KOPT-K1 (cell line): ENCODE data around the gene CAPZB.

Source experiments
- H3K27ac ChIP-seq: fragments of 200-600 bp; sonication (generic); 2 replicates; pipeline ENCODE4 v1.5.1; 2016; ENCODE audit warnings: antibody characterized with exemption, mild to moderate bottlenecking, low read depth, low read length; ENCODE audit not compliant: poor library complexity, severe bottlenecking
- H3K36me3 ChIP-seq: fragments of 200-600 bp; sonication (generic); 2 replicates; pipeline ENCODE4 v1.5.1; 2017; ENCODE audit warnings: antibody characterized with exemption, mild to moderate bottlenecking, low read length, moderate library complexity; ENCODE audit not compliant: insufficient read depth
- H3K9me3 ChIP-seq: fragments of 200-600 bp; sonication (generic); 2 replicates; pipeline ENCODE4 v1.5.1; 2017; ENCODE audit warnings: antibody characterized with exemption, low read length, mild to moderate bottlenecking; ENCODE audit not compliant: insufficient read depth, poor library complexity, severe bottlenecking

CAPZB gene

DNA sequence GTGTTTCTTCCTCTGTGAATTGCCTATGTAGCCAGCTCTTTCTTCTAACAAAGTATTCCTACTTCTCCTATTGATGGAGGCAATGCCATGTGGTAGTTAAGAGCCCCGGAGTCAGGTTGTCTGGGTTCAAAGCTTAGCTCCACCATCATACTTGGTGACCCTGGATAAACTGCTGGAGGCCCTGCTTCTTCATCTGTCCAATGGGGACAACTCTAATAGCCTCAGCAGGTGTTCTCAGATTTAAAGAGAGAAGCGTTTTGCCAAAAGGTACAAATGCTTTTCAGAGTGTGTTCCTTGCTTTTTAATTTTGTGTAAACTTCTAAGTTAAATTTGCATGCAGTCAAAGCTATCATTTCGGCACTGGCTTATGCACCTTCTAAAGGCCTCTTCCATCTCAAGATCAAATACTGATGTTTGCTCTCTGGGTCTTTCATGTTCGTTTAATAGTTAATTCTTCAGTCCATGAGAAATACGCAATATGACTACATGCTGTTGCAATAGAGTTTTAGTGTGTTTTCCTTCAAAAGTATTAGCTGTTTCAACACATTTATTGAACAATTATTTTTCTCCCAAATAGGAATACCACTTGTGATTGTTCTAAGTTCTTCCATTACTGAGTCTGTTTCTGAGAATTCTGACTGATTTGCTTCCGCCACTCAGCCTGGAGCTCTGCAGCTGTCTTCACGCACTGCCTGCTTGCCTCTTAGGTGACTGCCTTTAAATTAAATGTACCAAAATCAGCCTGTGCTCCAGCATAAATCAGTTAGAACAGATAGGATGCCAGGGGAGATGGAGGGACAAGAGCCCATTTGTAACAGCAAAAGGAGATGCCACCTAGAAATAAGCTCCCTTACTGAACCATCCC, 75.6 kb downstream of the CAPZB start:
- Histone ChIP-seq H3K27ac (no peak overlapping the region), H3K9me3 (no peaks in the 10 kb centered on the region), H3K36me3 (peaks cover 38% of the 10 kb centered on the region)

DNA sequence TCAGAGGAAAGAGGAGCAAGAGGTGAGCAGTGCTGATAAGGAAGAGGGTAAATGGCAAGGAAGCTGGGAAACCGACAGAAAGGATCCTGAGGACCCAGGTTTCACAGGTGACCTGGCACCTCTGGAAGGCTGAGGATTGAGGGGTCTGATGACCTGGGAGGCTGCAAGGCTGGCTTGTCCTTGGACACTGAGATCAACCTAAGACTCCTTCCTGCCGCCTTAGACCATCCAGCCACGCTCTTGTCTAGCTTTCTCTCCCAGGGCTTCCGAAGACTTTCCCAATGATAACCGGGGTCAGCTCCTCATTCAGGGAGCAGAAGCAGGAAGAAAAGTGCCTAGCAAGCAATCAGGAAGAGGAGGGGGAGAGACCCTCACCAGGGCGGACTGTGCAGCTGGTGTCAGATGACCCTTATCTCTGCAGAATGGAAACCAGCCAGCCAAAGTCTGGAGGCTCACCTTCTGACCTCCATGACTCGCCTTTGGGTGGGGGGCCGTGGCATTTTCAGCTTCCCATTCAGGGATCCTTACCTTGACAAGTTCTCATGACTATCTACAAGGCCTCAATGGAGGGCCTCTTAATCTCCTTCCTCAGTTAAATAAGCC, 77.7 kb downstream of the CAPZB start:
- Histone ChIP-seq H3K9me3 (no peaks in the 10 kb centered on the region), H3K27ac (peak overlapping the region; percentile 56), H3K36me3 (peaks cover 32% of the 10 kb centered on the region)

DNA sequence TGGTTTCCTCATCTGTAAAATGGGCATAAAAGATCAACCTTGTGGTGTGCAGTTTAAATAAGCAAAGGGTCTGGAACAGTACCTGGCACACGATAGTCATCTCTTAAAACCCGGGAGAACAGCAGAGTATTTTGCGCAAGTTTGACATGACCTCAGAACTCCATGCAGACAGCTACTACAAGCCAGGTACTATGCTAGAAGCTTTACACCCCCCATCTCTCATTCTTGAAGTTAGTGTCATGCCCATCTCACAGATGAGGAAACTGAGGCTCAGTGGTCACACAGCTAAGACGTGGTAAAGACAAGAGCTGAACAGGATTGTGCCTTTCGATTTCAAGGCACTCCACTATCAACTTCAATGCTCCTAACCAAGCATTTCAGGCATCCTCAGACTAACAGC, 78.7 kb downstream of the CAPZB start:
- Histone ChIP-seq H3K27ac (peak overlapping the region; percentile 56), H3K9me3 (no peaks in the 10 kb centered on the region), H3K36me3 (peaks cover 27% of the 10 kb centered on the region)

DNA sequence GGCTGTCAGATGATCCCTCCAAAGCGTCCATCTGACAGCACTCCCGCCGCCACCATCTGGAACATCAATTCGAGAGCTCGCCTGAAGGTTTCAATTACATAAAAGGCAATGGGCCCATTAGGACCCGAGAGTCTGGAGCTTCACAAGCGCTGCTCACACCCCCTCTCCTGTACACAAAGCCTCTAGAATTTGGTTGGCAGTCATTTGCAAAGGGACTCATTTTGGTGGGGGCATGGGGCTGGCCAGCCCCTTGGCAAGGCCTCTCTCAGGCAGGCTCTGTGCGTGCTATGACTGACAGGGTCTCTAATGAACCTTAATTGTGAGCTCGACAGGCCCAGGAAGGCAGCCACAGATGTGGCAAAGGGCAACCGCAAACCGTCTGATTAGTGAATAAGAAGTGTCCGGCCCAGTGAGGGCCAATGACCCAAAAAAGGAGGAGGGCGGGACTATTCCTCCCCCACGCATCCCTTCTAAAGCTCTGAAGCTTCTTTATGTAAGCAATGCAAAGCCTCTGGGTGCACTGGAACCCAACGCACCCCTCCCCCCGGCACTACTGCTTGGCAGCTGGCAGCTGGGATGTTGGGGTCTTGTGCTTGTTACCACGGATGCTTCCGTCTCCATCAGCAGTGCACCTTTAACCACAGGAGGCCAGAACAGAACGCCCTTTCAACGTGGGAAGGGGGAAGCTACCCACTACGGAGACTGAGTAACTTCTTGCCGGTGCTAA, 79.4 kb downstream of the CAPZB start:
- Histone ChIP-seq H3K27ac (peak overlapping the region; percentile 56), H3K9me3 (no peaks in the 10 kb centered on the region)

DNA sequence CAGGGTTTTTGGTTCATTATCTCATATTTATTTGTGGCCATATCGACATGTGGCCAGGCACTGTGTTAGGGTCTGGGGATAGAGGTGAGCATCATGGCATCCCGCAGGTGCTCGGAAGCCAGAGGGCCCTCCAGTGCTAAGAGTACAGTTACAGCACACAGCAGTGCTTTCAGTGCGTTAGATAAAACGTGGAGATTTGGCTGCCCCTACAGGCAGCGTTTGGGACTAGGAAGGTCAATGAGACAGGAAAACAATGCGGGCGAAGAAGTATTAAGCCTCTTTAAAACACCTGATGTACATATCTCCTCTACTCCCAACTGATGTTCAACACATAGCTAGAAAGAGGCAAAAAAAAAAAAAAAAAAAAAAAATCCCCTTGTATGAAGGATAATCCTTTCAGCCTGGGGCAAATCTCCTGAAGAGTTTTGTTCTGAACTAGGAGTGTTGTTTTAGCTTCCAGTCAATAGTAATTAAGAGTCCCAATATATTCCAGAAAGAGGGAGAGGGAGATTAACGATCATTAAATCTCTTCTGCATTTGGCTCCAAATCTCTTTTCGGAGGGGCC, 80.1 kb downstream of the CAPZB start:
- Histone ChIP-seq H3K27ac (peak overlapping the region; percentile 56), H3K36me3 (peaks cover 28% of the 10 kb centered on the region), H3K9me3 (no peaks in the 10 kb centered on the region)

More for the DNA sequence above, 79.4 kb downstream of the CAPZB start:
- H3K36me3 ChIP-seq = peaks cover 28% of the 10 kb centered on the region

DNA sequence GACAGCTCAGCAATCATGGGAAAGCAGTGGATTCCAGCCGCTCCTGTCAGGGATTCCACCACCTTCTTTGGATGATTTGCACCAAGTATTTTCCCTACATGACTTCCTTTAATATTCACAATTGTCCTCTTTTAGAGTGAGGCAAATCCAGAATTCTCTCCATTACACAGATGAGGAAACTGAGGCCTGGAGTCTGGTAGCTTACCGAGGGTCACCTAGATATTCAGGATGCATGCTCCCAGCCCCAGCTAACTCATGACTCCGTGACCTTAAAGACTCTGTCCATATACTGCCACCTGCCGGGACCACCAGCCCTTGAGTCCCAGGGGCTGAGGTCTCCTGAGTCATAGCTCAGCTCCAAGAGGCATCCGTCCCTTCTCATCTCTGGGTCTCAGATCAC, 80.6 kb downstream of the CAPZB start:
- H3K9me3 ChIP-seq = no peaks in the 10 kb centered on the region
- no peak overlapping the region for H3K27ac ChIP-seq
- H3K36me3 ChIP-seq = peaks cover 28% of the 10 kb centered on the region

DNA sequence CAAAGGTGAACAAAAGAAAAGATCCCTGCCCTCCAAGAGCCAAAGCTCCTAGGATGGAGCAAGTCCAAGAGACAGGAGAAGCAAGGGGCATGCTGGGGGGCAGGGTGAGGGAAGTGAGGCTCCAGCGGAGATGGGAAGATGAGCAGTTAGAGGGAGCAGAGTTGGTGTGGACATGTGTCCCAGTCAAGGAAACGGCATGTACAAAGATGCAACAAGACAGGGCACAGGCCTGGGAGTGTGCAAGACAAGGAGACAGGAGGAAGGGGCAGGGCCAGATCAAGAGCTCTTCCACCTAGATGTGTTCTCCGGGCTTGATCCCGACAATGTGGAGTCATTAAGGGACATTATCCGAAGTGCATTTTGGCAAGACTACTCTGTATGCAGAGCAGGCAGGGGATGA, 82.1 kb downstream of the CAPZB start:
- Histone ChIP-seq H3K27ac (no peak overlapping the region), H3K36me3 (peaks cover 25% of the 10 kb centered on the region), H3K9me3 (no peaks in the 10 kb centered on the region)

DNA sequence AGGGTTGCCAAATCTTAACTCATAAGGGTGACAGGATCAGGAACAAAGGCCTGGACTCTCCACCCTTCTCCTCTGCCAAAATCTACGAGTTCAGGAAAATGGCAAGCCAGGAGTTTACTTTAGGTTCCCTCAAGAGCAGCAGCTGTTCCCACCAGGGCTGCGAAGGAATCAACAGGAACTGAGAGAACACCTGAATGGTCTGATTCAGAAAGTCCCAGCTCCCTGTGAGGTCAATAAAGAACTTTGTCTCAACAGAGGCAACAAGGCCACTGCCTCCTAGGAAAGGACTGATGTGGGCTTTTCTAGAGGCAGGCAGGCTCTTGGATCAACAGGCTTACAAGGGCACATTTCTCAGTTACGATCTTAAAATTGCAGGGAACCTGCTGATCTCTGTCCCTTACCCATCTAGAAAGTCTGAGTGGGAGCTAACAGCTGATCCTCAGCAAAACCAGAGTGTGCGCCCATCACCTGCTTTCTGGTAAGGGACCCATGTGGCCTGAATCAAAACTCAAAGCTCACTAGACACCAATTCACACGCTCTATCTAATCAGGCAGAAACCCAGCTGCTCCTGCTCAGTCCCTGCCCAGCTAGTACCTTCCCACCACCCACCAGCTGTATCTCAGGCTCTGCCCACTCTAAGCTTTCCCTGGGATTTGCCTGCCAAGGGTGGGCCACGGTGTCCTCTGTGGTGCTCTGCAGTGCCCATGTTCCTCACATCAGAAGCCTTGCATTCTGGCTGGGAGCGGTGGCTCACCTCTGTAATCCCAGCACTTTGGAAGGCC, 83.1 kb downstream of the CAPZB start:
- no peaks in the 10 kb centered on the region for H3K9me3 ChIP-seq
- H3K36me3 ChIP-seq = peaks cover 16% of the 10 kb centered on the region; the same call in 1 of the 2 replicates
- H3K27ac ChIP-seq = no peak overlapping the region

DNA sequence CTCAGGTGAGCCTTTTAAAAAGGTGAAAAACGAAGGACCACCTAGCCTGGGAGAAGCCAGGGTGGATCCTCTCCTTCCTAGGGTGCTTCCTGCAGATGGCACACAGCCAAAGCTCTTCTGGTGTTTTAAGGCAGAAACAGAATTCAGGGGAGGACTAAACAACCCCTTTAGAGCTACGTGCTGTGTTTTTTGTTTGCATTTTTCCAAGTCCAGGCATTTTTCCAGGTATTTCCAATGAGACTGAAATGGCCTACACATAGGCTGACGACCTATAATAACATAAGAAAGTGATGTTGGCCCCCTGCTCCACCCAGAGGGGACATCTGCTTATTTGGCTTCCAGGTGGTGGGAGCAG, 83.8 kb downstream of the CAPZB start:
- Histone ChIP-seq H3K9me3 (no peaks in the 10 kb centered on the region), H3K36me3 (peaks cover 16% of the 10 kb centered on the region; the same call in 1 of the 2 replicates), H3K27ac (no peak overlapping the region)

DNA sequence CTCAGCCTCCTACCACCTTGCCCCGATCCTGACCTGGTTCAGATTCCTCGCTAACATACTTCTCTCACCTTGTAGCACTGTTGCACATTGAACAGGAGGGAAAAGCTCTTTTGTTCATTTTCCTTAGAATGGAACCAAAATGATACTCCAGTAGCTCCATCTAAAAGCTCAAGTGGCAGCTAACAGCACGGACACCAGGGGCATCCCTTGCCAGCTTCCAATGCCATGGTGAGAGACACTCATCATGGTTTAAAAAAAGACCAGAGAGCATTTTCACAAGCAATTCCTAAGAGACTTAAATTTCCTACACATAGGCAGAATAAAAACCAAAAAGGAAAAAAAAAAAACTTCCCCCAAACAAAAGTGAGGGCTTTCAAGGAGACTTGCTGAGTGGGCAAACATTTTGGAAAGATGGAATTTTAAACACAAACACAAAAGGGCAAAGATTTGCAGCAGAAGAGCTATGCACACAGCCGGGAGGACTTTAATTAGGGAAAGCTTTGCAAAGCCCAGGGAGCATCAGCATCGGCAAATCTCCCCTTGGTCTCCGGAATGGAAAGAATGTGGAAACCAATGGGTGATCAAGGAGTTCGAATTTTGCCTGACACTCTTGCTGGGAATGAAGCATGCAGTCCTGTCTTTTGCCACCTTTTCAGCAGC, 84.3 kb downstream of the CAPZB start:
- Histone ChIP-seq H3K27ac (no peak overlapping the region), H3K9me3 (no peaks in the 10 kb centered on the region), H3K36me3 (peaks cover 18% of the 10 kb centered on the region; the same call in 1 of the 2 replicates)

DNA sequence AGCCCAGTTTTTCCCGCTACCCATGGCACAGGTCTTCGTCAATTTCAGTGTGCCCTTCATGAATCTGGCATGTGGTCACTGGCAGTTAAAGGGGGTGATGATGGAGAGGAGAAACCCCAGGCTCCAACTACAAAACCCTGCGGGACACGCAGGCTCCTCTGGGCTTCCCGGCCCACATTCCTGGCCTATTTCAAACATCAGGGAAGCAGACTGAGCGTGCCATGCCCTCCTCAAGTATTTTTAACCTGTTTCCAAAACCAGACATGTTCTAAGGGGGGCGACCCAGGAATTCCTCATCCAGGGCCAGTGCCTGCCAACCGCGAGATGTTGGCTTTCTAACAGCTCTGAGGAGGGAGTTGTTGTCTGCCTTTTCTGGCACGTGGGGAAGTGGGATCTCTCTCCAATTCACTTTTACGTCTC, 85.1 kb downstream of the CAPZB start:
- Histone ChIP-seq H3K36me3 (peaks cover 23% of the 10 kb centered on the region; the same call in 1 of the 2 replicates), H3K27ac (no peak overlapping the region)

DNA sequence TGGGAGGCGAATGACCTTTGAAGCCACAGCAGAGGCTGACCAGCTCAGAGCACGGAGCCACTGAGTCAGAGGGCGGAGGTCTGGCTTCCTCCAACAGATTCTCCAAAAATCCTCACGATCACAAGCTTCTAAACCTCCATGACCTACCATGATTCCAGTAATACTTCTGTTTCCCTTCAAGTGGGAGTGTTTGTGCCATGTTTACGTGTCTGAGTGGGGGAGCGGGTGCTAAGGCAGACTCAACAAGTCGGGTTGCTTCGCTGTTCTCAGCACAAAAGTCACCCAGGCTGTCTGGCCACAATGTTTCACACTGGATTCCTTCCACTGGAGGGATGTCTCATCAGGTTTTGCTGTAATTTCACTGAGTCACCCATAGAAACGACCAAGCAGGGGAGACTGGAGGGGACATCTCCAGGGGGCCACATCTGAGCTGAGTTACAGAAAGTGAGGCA, 87.0 kb downstream of the CAPZB start:
- Histone ChIP-seq H3K9me3 (no peaks in the 10 kb centered on the region), H3K36me3 (peaks cover 17% of the 10 kb centered on the region; the same call in 1 of the 2 replicates), H3K27ac (no peak overlapping the region)

More for the DNA sequence above, 85.1 kb downstream of the CAPZB start:
- no peaks in the 10 kb centered on the region for H3K9me3 ChIP-seq

DNA sequence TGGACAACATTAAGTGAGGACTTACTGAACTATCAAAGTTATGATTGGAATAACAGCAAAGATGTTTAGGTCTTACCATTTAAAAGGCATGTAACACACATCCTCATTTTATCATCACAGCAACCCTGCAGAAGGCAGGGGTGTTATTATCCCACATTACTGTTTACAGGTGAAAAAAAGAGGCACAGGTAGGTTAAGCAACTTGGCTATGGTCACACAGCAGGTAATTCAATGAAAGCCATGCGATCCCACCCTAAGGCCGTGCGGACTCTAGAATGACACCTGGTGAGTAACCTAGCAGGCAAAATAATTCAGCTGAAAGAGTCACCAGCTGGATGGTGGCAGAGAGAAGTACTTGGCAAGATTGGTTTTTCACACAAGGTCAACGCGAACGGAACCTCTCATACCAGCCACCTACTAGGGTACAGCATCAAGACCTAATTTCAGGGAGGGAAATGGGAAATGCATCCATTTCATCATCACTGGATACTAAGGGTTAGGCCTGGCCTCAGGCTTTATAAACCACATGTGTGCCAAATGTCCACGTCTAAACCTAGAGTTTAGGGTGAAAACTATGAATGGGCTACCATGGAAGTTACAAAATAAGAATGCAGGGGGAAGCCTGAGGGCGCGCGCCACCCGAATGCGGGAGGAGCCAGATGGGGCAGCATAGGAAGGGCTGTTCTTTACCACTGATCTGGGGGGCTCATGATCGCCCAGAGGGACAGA, 88.0 kb downstream of the CAPZB start:
- Histone ChIP-seq H3K27ac (no peak overlapping the region), H3K36me3 (peaks cover 15% of the 10 kb centered on the region; the same call in 1 of the 2 replicates), H3K9me3 (no peaks in the 10 kb centered on the region)
